ENCODE results near the gene SLC6A11. TPM values are rescaled to one million over a fixed set of nuclear protein-coding genes. Genes with fewer than 3 reads are reported as not detected.

The SLC6A11 gene
- total and polyA plus RNA-seq, 2 donors (not counting 3 experiments of a cell fraction or from before 2014, with no cell fraction given): not detected

- no peaks in the 10 kb centered on the region for H3K79me2 ChIP-seq (ENCODE audit: control insufficient read depth, insufficient read depth, low read length)
- intact Hi-C loops (cut with micrococcal nuclease) (no loop called here), dilution Hi-C loops (cut with MboI; ENCODE audit: extremely low pct_ligation_motif_present, low sequenced_read_pairs) (no loop called here)
- H3K9ac ChIP-seq (replicated peaks; ENCODE audit: extremely low read depth, insufficient read depth, low read length): no peak overlapping the region
- no peak overlapping the region for H3K4me2 ChIP-seq (ENCODE audit: insufficient read depth, low read length)
- no peaks in the 10 kb centered on the region for H3K27me3 ChIP-seq (ENCODE audit: control insufficient read depth in 2 of 2, insufficient read depth in 2 of 2, low read length in 2 of 2)
- TF ChIP-seq FOS (IDR thresholded peaks at IDR 0.05; ENCODE audit: borderline replicate concordance, insufficient read depth, low read length) (no peak), POLR2AphosphoS5 (IDR thresholded peaks at IDR 0.05; ENCODE audit: insufficient read depth, low read depth, low read length) (no peak), GATA2 (IDR thresholded peaks at IDR 0.05; ENCODE audit: insufficient read depth, insufficient read length, low read depth, low read length) (no peak), CTCF (IDR thresholded peaks at IDR 0.05; ENCODE audit: extremely low read depth in 1 of 2, insufficient read depth in 1 of 2, low read depth in 1 of 2, low read length in 2 of 2) (no peak)
- H3K4me3 ChIP-seq (replicated peaks in 1 of 3; ENCODE audit: insufficient read depth in 1 of 3, low read depth in 1 of 3, low read length in 3 of 3): no peak overlapping the region
- no peaks in the 10 kb centered on the region for H3K36me3 ChIP-seq (ENCODE audit: control insufficient read depth in 2 of 2, extremely low read depth in 1 of 2, insufficient read depth in 2 of 2, low read length in 2 of 2)
- H4K20me1 ChIP-seq (replicated peaks; ENCODE audit: control insufficient read depth, extremely low read depth, insufficient read depth, low read length): no peaks in the 10 kb centered on the region
- POLR2A ChIA-PET: no interaction called here
- no peaks in the 10 kb centered on the region for H3K9me3 ChIP-seq (replicated peaks; ENCODE audit: control insufficient read depth, insufficient read depth, low read length)
- FAIRE-seq (no peak), DNase-seq (ENCODE audit: low read depth, low spot score) (no peak)
- no peak overlapping the region for H3K27ac ChIP-seq (ENCODE audit: insufficient read depth, low read depth, low read length)
- no peaks in the 10 kb centered on the region for H3K4me1 ChIP-seq (ENCODE audit: control insufficient read depth, extremely low read depth, insufficient read depth, low read length)
- CTCF ChIA-PET: no interaction called here
- no peaks in the 10 kb centered on the region for H3K9me1 ChIP-seq (replicated peaks; ENCODE audit: control insufficient read depth, extremely low read depth, insufficient read depth, low read length)
- no TSS peak for BruUV-seq (replicated peaks)
- H2AFZ ChIP-seq (ENCODE audit: low read depth, low read length): no peak overlapping the region
These were observed 53.4 kb downstream of the SLC6A11 start for GRCh38 chr3:10869460-10869859.

- no peaks in the 10 kb centered on the region for H3K79me2 ChIP-seq (ENCODE audit: control insufficient read depth, insufficient read depth, low read length)
- ChIA-PET CTCF (no interaction called here), POLR2A (no interaction called here)
- no peaks in the 10 kb centered on the region for H4K20me1 ChIP-seq (replicated peaks; ENCODE audit: control insufficient read depth, extremely low read depth, insufficient read depth, low read length)
- no peaks in the 10 kb centered on the region for H3K27me3 ChIP-seq (ENCODE audit: control insufficient read depth in 2 of 2, insufficient read depth in 2 of 2, low read length in 2 of 2)
- DNase-seq (ENCODE audit: low read depth, low spot score): no peak
- no peak overlapping the region for H3K4me3 ChIP-seq (replicated peaks in 1 of 3; ENCODE audit: insufficient read depth in 1 of 3, low read depth in 1 of 3, low read length in 3 of 3)
- FAIRE-seq: no peak
- no peak for TF ChIP-seq JUN (IDR thresholded peaks at IDR 0.05; ENCODE audit: borderline replicate concordance, insufficient read depth, insufficient read length, low read depth)
- TF ChIP-seq POLR2A (IDR thresholded peaks at IDR 0.05; ENCODE audit: low read depth, low read length): no peak
- TF ChIP-seq POLR2AphosphoS5 (IDR thresholded peaks at IDR 0.05; ENCODE audit: insufficient read depth, low read depth, low read length): no peak
- TF ChIP-seq EZH2 (IDR thresholded peaks at IDR 0.05; ENCODE audit: borderline replicate concordance, low read depth, low read length, severe bottlenecking): no peak
- TF ChIP-seq CTCF (IDR thresholded peaks at IDR 0.05; ENCODE audit: extremely low read depth in 1 of 2, insufficient read depth in 1 of 2, low read depth in 1 of 2, low read length in 2 of 2): no peak
- no peak for TF ChIP-seq MAX (IDR thresholded peaks at IDR 0.05; ENCODE audit: insufficient read depth, insufficient read length)
- no peak for TF ChIP-seq MYC (IDR thresholded peaks at IDR 0.05; ENCODE audit: low read depth, low read length)
- no peak for TF ChIP-seq GATA2 (IDR thresholded peaks at IDR 0.05; ENCODE audit: insufficient read depth, insufficient read length, low read depth, low read length)
- TF ChIP-seq FOS (IDR thresholded peaks at IDR 0.05; ENCODE audit: borderline replicate concordance, insufficient read depth, low read length): no peak
- H2AFZ ChIP-seq (ENCODE audit: low read depth, low read length): no peak overlapping the region
- H3K36me3 ChIP-seq (ENCODE audit: control insufficient read depth in 2 of 2, extremely low read depth in 1 of 2, insufficient read depth in 2 of 2, low read length in 2 of 2): no peaks in the 10 kb centered on the region
- H3K4me2 ChIP-seq (ENCODE audit: insufficient read depth, low read length): no peak overlapping the region
- H3K9me3 ChIP-seq (replicated peaks; ENCODE audit: control insufficient read depth, insufficient read depth, low read length): no peaks in the 10 kb centered on the region
- dilution Hi-C loops (cut with MboI; ENCODE audit: extremely low pct_ligation_motif_present, low sequenced_read_pairs): no loop called here
- H3K27ac ChIP-seq (ENCODE audit: insufficient read depth, low read depth, low read length): no peak overlapping the region
- no peaks in the 10 kb centered on the region for H3K9me1 ChIP-seq (replicated peaks; ENCODE audit: control insufficient read depth, extremely low read depth, insufficient read depth, low read length)
- no peak overlapping the region for H3K9ac ChIP-seq (replicated peaks; ENCODE audit: extremely low read depth, insufficient read depth, low read length)
- BruUV-seq (replicated peaks): no TSS peak
- intact Hi-C loops (cut with micrococcal nuclease): no loop called here
- no peaks in the 10 kb centered on the region for H3K4me1 ChIP-seq (ENCODE audit: control insufficient read depth, extremely low read depth, insufficient read depth, low read length)
These were observed 54.3 kb downstream of the SLC6A11 start for GRCh38 chr3:10870296-10870695.
